Neural cell (in vitro differentiated cells): ENCODE data around the gene PHETA2.

ENCODE experiments used
- EZH2 ChIP-seq: fragments of 200-600, 300-800 bp; shearing (Covaris generic), sonication (generic); IDR thresholded peaks from 2 replicates; pipeline ENCODE4 v1.6.1; 2014; ENCODE audit warnings: antibody characterized with exemption, low read length, borderline replicate concordance, mild to moderate bottlenecking; ENCODE audit not compliant: insufficient read depth, poor library complexity, severe bottlenecking
- POLR2AphosphoS5 ChIP-seq: IDR thresholded peaks from 2 replicates; pipeline ENCODE4 v1.6.1; 2012
- TF ChIP-seq, protein P1 (sequence below): fragments of 450-650 bp; IDR thresholded peaks from 2 replicates; pipeline ENCODE4 v1.5.1; 2014; ENCODE audit warnings: antibody characterized with exemption, mild to moderate bottlenecking, moderate library complexity; ENCODE audit not compliant: poor library complexity, severe bottlenecking

DNA sequence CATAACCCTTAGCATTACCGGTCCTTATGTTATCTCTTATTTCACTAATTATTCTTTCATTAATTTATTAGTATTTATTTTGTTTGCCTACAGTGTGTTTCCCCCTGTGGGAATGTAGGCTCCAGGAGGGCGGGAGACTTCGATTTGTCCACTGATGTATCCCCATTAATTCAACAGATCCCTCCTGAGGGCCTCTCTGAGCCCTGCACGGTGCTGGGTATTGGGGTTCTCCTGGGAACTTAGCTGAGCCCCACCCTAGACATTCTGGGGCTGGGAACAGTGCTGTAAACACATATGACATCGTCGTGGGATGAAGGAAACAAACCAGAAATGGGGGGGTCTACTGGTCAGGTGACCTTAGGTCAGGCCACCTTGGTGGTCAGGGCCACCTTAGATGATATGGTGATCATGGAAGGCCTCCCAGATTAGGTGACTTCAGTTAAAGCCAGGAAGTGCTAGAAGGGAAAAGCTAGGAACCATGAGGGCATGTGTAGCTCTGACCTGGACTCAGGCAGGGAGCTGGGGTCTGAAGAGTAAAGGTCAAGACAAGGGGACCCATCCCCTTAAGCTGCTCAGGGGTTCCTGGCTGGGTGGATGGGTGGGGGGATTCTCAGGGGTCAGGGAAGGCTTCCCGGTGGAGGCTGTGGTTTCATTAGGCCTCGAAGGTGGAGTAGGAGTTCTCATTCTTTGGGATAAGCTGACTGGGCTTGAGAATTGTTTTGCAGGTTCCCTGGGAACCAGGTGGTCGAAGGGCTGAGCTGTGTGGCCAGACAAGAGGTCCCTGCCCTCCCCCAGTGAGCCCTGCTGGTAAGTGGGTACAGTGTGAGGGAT, 1.0 kb downstream of the PHETA2 start:
- TF ChIP-seq POLR2AphosphoS5, result no peak
- TF ChIP-seq, protein P1, sequence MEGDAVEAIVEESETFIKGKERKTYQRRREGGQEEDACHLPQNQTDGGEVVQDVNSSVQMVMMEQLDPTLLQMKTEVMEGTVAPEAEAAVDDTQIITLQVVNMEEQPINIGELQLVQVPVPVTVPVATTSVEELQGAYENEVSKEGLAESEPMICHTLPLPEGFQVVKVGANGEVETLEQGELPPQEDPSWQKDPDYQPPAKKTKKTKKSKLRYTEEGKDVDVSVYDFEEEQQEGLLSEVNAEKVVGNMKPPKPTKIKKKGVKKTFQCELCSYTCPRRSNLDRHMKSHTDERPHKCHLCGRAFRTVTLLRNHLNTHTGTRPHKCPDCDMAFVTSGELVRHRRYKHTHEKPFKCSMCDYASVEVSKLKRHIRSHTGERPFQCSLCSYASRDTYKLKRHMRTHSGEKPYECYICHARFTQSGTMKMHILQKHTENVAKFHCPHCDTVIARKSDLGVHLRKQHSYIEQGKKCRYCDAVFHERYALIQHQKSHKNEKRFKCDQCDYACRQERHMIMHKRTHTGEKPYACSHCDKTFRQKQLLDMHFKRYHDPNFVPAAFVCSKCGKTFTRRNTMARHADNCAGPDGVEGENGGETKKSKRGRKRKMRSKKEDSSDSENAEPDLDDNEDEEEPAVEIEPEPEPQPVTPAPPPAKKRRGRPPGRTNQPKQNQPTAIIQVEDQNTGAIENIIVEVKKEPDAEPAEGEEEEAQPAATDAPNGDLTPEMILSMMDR, result no peak
- TF ChIP-seq EZH2, result no peak
